ENCODE data around the gene TCL1B. TPM values are rescaled to one million over a fixed set of nuclear protein-coding genes. Genes with fewer than 3 reads are reported as not detected.

The TCL1B gene
- total and polyA plus RNA-seq, 2 donors (not counting 3 experiments of a cell fraction or from before 2014, with no cell fraction given), result not detected

GRCh38 chr14:95659990-95660385 lies 26.2 kb upstream of the TCL1B start:
- Histone ChIP-seq H4K20me1 (replicated peaks; ENCODE audit: control insufficient read depth, extremely low read depth, insufficient read depth, low read length) (no peaks in the 10 kb centered on the region), H3K4me2 (ENCODE audit: insufficient read depth, low read length) (no peak overlapping the region), H2AFZ (ENCODE audit: low read depth, low read length) (no peak overlapping the region), H3K4me3 (replicated peaks in 1 of 3; ENCODE audit: insufficient read depth in 1 of 3, low read depth in 1 of 3, low read length in 3 of 3) (no peak overlapping the region), H3K79me2 (ENCODE audit: control insufficient read depth, insufficient read depth, low read length) (no peaks in the 10 kb centered on the region), H3K36me3 (ENCODE audit: control insufficient read depth in 2 of 2, extremely low read depth in 1 of 2, insufficient read depth in 2 of 2, low read length in 2 of 2) (no peaks in the 10 kb centered on the region), H3K27ac (ENCODE audit: insufficient read depth, low read depth, low read length) (no peak overlapping the region), H3K9me3 (replicated peaks; ENCODE audit: control insufficient read depth, insufficient read depth, low read length) (no peaks in the 10 kb centered on the region), H3K27me3 (ENCODE audit: control insufficient read depth in 2 of 2, insufficient read depth in 2 of 2, low read length in 2 of 2) (no peaks in the 10 kb centered on the region), H3K9ac (replicated peaks; ENCODE audit: extremely low read depth, insufficient read depth, low read length) (no peak overlapping the region), H3K9me1 (replicated peaks; ENCODE audit: control insufficient read depth, extremely low read depth, insufficient read depth, low read length) (no peaks in the 10 kb centered on the region), H3K4me1 (ENCODE audit: control insufficient read depth, extremely low read depth, insufficient read depth, low read length) (no peaks in the 10 kb centered on the region)
- intact Hi-C loops (cut with micrococcal nuclease) (no loop called here), dilution Hi-C loops (cut with MboI; ENCODE audit: extremely low pct_ligation_motif_present, low sequenced_read_pairs) (no loop called here)
- BruUV-seq (replicated peaks), result no TSS peak
- DNase-seq (ENCODE audit: low read depth, low spot score) (no peak), FAIRE-seq (no peak)
- CTCF ChIA-PET, result no interaction called here
- TF ChIP-seq MYC (IDR thresholded peaks at IDR 0.05; ENCODE audit: low read depth, low read length), result no peak
- no peak for TF ChIP-seq CTCF (IDR thresholded peaks at IDR 0.05; ENCODE audit: extremely low read depth in 1 of 2, insufficient read depth in 1 of 2, low read depth in 1 of 2, low read length in 2 of 2)
- no peak for TF ChIP-seq FOS (IDR thresholded peaks at IDR 0.05; ENCODE audit: borderline replicate concordance, insufficient read depth, low read length)
- no peak for TF ChIP-seq MAX (IDR thresholded peaks at IDR 0.05; ENCODE audit: insufficient read depth, insufficient read length)
- TF ChIP-seq EZH2 (IDR thresholded peaks at IDR 0.05; ENCODE audit: borderline replicate concordance, low read depth, low read length, severe bottlenecking), result no peak
- TF ChIP-seq POLR2AphosphoS5 (IDR thresholded peaks at IDR 0.05; ENCODE audit: insufficient read depth, low read depth, low read length), result no peak
- TF ChIP-seq JUN (IDR thresholded peaks at IDR 0.05; ENCODE audit: borderline replicate concordance, insufficient read depth, insufficient read length, low read depth), result no peak
- TF ChIP-seq GATA2 (IDR thresholded peaks at IDR 0.05; ENCODE audit: insufficient read depth, insufficient read length, low read depth, low read length), result no peak
- no peak for TF ChIP-seq POLR2A (IDR thresholded peaks at IDR 0.05; ENCODE audit: low read depth, low read length)
- POLR2A ChIA-PET, result no interaction called here

Measured in endothelial cell of umbilical vein (primary cell).